Panc1 (cell line): Measurements from ENCODE around the gene ZNF281. TPM values are rescaled to one million over a fixed set of nuclear protein-coding genes. Genes with fewer than 3 reads are reported as not detected.

Source experiments
- ATAC-seq: fragments of 200-7000 bp; cut with Tn5 transposase; 2 replicates; pipeline ENCODE4 v1.9.1; 2020; ENCODE audit warnings: mild to moderate bottlenecking, moderate library complexity
- BruUV-seq: library from RNA; stranded (reverse); fragments of 400-500 nt; replicated peaks from 2 replicates; lab custom pipeline; 2021; lab: Mats Ljungman, UMichigan
- CTCF ChIA-PET: fragments of 300-600 bp; sonication (Branson Sonifier 250); formaldehyde crosslinking; loops from one replicate; lab custom pipeline; 2022; ENCODE audit warnings: antibody characterized with exemption; lab: Charles Lee
- POLR2A ChIA-PET: fragments of 300-600 bp; sonication (Branson Sonifier 250); formaldehyde crosslinking; loops from one replicate; lab custom pipeline; 2022; ENCODE audit warnings: antibody characterized with exemption; lab: Charles Lee
- DNase-seq: peaks from one replicate; pipeline ENCODE4 v3.0.0-alpha.2; 2010; ENCODE audit warnings: low read depth, low spot score
- H3K27ac ChIP-seq: 2 replicates; pipeline ENCODE4 v1.5.1; 2011; ENCODE audit warnings: mild to moderate bottlenecking, low read length, inconsistent platforms
- H3K27me3 ChIP-seq: fragments of 200-500 bp; sonication (Bioruptor generic); 2 replicates; pipeline ENCODE4 v1.6.0; 2014; ENCODE audit warnings: low read length, inconsistent platforms; ENCODE audit not compliant: control insufficient read depth, insufficient read depth
- H3K36me3 ChIP-seq: fragments of 200-500 bp; sonication (Bioruptor generic); 2 replicates; pipeline ENCODE4 v1.5.1; 2014; ENCODE audit warnings: inconsistent platforms, mild to moderate bottlenecking, low read length, moderate library complexity; ENCODE audit not compliant: control insufficient read depth, insufficient read depth
- H3K4me1 ChIP-seq: 2 replicates; pipeline ENCODE4 v1.5.1; 2011; ENCODE audit warnings: inconsistent platforms, mild to moderate bottlenecking, low read length, moderate library complexity; ENCODE audit not compliant: control insufficient read depth, insufficient read depth
- H3K4me3 ChIP-seq, 2 experiments: 2 replicates each; pipeline ENCODE4 v1.5.1; 2011 to 2012; ENCODE audit warnings: low read depth in 2 of 2, low read length in 2 of 2, mild to moderate bottlenecking in 2 of 2, inconsistent platforms in 1 of 2, moderate library complexity in 1 of 2
- H3K9me3 ChIP-seq: fragments of 200-500 bp; sonication (Bioruptor generic); 2 replicates; pipeline ENCODE4 v1.5.1; 2014; ENCODE audit warnings: low read depth, mild to moderate bottlenecking, inconsistent platforms, low read length, moderate library complexity; ENCODE audit not compliant: control insufficient read depth, insufficient read depth
- CTCF ChIP-seq: fragments of 450-650 bp; IDR thresholded peaks from 2 replicates; pipeline ENCODE4 v1.5.1; 2017; ENCODE audit warnings: mild to moderate bottlenecking
- POLR2AphosphoS5 ChIP-seq: IDR thresholded peaks from 2 replicates; pipeline ENCODE4 v1.6.1; 2012; ENCODE audit warnings: mild to moderate bottlenecking, low read depth, low read length, moderate library complexity
- SIN3A ChIP-seq: IDR thresholded peaks from 2 replicates; pipeline ENCODE4 v1.6.1; 2012; ENCODE audit warnings: low read depth, mild to moderate bottlenecking, low read length, moderate library complexity, borderline replicate concordance; ENCODE audit not compliant: insufficient read depth
- TCF7L2 ChIP-seq: IDR thresholded peaks from 2 replicates; pipeline ENCODE4 v1.6.1; 2011; ENCODE audit warnings: mild to moderate bottlenecking, low read depth, low read length, inconsistent platforms
- in situ Hi-C: cut with HindIII; loops from 2 replicates; pipeline ENCODE4 v1.10.0; 2016; ENCODE audit warnings: low sequenced_read_pairs, low pct_unique_long_range_greater_than_20kb
- intact Hi-C: fragments of 100-400 bp; cut with micrococcal nuclease; formaldehyde crosslinking; loops from one replicate; pipeline ENCODE4 v1.10.0; 2022; ENCODE audit not compliant: unreplicated experiment
- total RNA-seq: library from RNA; stranded (reverse); gene quantifications from one replicate; pipeline ENCODE4 v1.2.1, GENCODE V29; 2021; ENCODE audit not compliant: unreplicated experiment
- TF ChIP-seq, protein P1 (sequence below), 2 experiments: IDR thresholded peaks; 2 replicates each; pipeline ENCODE4 v1.6.1; 2011 to 2012; ENCODE audit warnings: low read depth in 2 of 2, control low read depth in 1 of 2, low read length in 1 of 2, mild to moderate bottlenecking in 1 of 2, moderate library complexity in 1 of 2; ENCODE audit not compliant: insufficient read depth in 1 of 2

ZNF281 gene
- total RNA-seq, 1 experiment from 2014 or later, result 34.2 TPM

- DNase-seq (no peak), ATAC-seq (no peak)
- CTCF ChIA-PET, result interaction anchor here (0.7 kb wide), 1 partner anchor 28 kb away, joined by 3 read pairs; no protein-coding TSS in a partner anchor
- no peaks in the 10 kb centered on the region for H3K36me3 ChIP-seq
- no peak overlapping the region for H3K27ac ChIP-seq
- intact Hi-C loops, result no loop called here
- no peaks in the 10 kb centered on the region for H3K9me3 ChIP-seq
- no peak for TF ChIP-seq POLR2AphosphoS5
- no peak for TF ChIP-seq CTCF
- no peak for TF ChIP-seq SIN3A
- TF ChIP-seq TCF7L2, result no peak
- TF ChIP-seq, protein P1, sequence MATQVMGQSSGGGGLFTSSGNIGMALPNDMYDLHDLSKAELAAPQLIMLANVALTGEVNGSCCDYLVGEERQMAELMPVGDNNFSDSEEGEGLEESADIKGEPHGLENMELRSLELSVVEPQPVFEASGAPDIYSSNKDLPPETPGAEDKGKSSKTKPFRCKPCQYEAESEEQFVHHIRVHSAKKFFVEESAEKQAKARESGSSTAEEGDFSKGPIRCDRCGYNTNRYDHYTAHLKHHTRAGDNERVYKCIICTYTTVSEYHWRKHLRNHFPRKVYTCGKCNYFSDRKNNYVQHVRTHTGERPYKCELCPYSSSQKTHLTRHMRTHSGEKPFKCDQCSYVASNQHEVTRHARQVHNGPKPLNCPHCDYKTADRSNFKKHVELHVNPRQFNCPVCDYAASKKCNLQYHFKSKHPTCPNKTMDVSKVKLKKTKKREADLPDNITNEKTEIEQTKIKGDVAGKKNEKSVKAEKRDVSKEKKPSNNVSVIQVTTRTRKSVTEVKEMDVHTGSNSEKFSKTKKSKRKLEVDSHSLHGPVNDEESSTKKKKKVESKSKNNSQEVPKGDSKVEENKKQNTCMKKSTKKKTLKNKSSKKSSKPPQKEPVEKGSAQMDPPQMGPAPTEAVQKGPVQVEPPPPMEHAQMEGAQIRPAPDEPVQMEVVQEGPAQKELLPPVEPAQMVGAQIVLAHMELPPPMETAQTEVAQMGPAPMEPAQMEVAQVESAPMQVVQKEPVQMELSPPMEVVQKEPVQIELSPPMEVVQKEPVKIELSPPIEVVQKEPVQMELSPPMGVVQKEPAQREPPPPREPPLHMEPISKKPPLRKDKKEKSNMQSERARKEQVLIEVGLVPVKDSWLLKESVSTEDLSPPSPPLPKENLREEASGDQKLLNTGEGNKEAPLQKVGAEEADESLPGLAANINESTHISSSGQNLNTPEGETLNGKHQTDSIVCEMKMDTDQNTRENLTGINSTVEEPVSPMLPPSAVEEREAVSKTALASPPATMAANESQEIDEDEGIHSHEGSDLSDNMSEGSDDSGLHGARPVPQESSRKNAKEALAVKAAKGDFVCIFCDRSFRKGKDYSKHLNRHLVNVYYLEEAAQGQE (IDR thresholded peaks at IDR 0.05; ENCODE audit: insufficient read depth in 1 of 2, low read depth in 2 of 2, low read length in 1 of 2), result no peak
- H3K4me3 ChIP-seq, result no peak overlapping the region
- in situ Hi-C loops, result no loop called here
- no peaks in the 10 kb centered on the region; the same call in 1 of the 2 replicates for H3K4me1 ChIP-seq
- BruUV-seq, result no TSS peak
- H3K27me3 ChIP-seq, result no peaks in the 10 kb centered on the region
- POLR2A ChIA-PET, result interaction anchor here (0.7 kb wide), 1 partner anchor 62 kb away, joined by 5 read pairs; no protein-coding TSS in a partner anchor
Measured at GRCh38 chr1:200436436-200436835, 26.6 kb upstream of the ZNF281 start.

GRCh38 chr1:200435200-200435780 lies 25.5 kb upstream of the ZNF281 start:
- H3K9me3 ChIP-seq, result no peaks in the 10 kb centered on the region
- in situ Hi-C loops, result no loop called here
- POLR2A ChIA-PET, result no interaction called here
- no peak for ATAC-seq
- H3K27ac ChIP-seq, result no peak overlapping the region
- BruUV-seq, result no TSS peak
- H3K36me3 ChIP-seq, result no peaks in the 10 kb centered on the region
- H3K4me1 ChIP-seq, result no peaks in the 10 kb centered on the region; the same call in 1 of the 2 replicates
- no peaks in the 10 kb centered on the region for H3K27me3 ChIP-seq
- DNase-seq, result no peak
- intact Hi-C loops, result no loop called here
- TF ChIP-seq SIN3A, result no peak
- no peak for TF ChIP-seq CTCF
- TF ChIP-seq, protein P1 (IDR thresholded peaks at IDR 0.05; ENCODE audit: insufficient read depth in 1 of 2, low read depth in 2 of 2, low read length in 1 of 2), result no peak
- CTCF ChIA-PET, result no interaction called here
- no peak overlapping the region for H3K4me3 ChIP-seq
